SK-N-SH (cell line): ENCODE measurements around the gene CELSR2. TPM values are rescaled to one million over a fixed set of nuclear protein-coding genes. Genes with fewer than 3 reads are reported as not detected.

ENCODE experiments used
- CTCF ChIA-PET: fragments of 300-600, 350-600 bp; formaldehyde crosslinking; extraction: SDS; loops from one replicate; lab custom pipeline; 2021; lab: Yijun Ruan, JAX
- POLR2A ChIA-PET: fragments of 350-600 bp; sonication (Branson Sonifier 250); formaldehyde crosslinking; extraction: SDS; loops from one replicate; lab custom pipeline; 2020; ENCODE audit warnings: antibody characterized with exemption, inconsistent platforms; lab: Yijun Ruan, JAX
- DNase-seq: peaks from one replicate; pipeline ENCODE4 v3.0.0; 2012
- H2AFZ ChIP-seq: fragments of 200-600 bp; sonication (generic); 2 replicates; pipeline ENCODE4 v1.8.1; 2016; ENCODE audit warnings: antibody characterized with exemption, mild to moderate bottlenecking, low read depth
- H3F3A ChIP-seq: fragments of 200-600 bp; sonication (generic); replicated peaks from 2 replicates; pipeline ENCODE3; 2016; ENCODE audit warnings: antibody characterized with exemption, mild to moderate bottlenecking; ENCODE audit not compliant: insufficient read depth
- H3K27ac ChIP-seq, 2 experiments: fragments of 200-500 bp in 1 of 2; fragments of 200-600 bp in 1 of 2; sonication (Bioruptor generic) in 1 of 2; sonication (generic), shearing (Covaris generic) in 1 of 2; 2 replicates each; pipeline versions ENCODE4 v1.5.1 to v1.6.1; 2014 to 2016; ENCODE audit warnings: low read depth in 2 of 2, inconsistent platforms in 1 of 2, low read length in 1 of 2, mild to moderate bottlenecking in 1 of 2, mixed read lengths in 1 of 2
- H3K27me3 ChIP-seq: fragments of 200-600 bp; sonication (generic), shearing (Covaris generic); 2 replicates; pipeline ENCODE4 v1.6.1; 2016; ENCODE audit warnings: mixed run types; ENCODE audit not compliant: insufficient read depth
- H3K36me3 ChIP-seq, 2 experiments: fragments of 200-500 bp in 1 of 2; fragments of 200-600 bp in 1 of 2; sonication (Bioruptor generic) in 1 of 2; sonication (generic) in 1 of 2; replicated peaks in 1 of 2; 2 replicates each; pipeline versions ENCODE3 to v1.5.1; 2014 to 2016; ENCODE audit warnings: low read length in 1 of 2, mild to moderate bottlenecking in 1 of 2; ENCODE audit not compliant: insufficient read depth in 2 of 2, control insufficient read depth in 1 of 2
- H3K4me1 ChIP-seq, 2 experiments: fragments of 200-500 bp in 1 of 2; fragments of 200-600 bp in 1 of 2; sonication (Bioruptor generic) in 1 of 2; sonication (generic), shearing (Covaris generic) in 1 of 2; 2 replicates each; pipeline versions ENCODE4 v1.5.1 to v1.6.1; 2014 to 2016; ENCODE audit warnings: low read depth in 1 of 2, low read length in 1 of 2, mixed run types in 1 of 2; ENCODE audit not compliant: insufficient read depth in 2 of 2, control insufficient read depth in 1 of 2
- H3K4me2 ChIP-seq: fragments of 200-600 bp; sonication (generic), shearing (Covaris generic); 2 replicates; pipeline ENCODE4 v1.6.1; 2017; ENCODE audit warnings: mixed run types
- H3K4me3 ChIP-seq, 2 experiments: fragments of 200-500 bp in 1 of 2; fragments of 200-600 bp in 1 of 2; sonication (Bioruptor generic) in 1 of 2; sonication (generic), shearing (Covaris generic) in 1 of 2; 2 replicates each; pipeline versions ENCODE4 v1.5.1 to v1.8.1; 2014 to 2016; ENCODE audit warnings: low read depth in 2 of 2, inconsistent platforms in 1 of 2, low read length in 1 of 2, mild to moderate bottlenecking in 1 of 2, mixed read lengths in 1 of 2, moderate library complexity in 1 of 2
- H3K79me2 ChIP-seq: fragments of 200-600 bp; sonication (generic); 2 replicates; pipeline ENCODE4 v1.8.1; 2017; ENCODE audit warnings: mild to moderate bottlenecking; ENCODE audit not compliant: insufficient read depth
- H3K9ac ChIP-seq: fragments of 200-600 bp; sonication (generic); 2 replicates; pipeline ENCODE4 v1.6.1; 2017; ENCODE audit warnings: mixed run types
- H3K9me2 ChIP-seq: fragments of 200-600 bp; sonication (generic); 2 replicates; pipeline ENCODE4 v1.6.1; 2017; ENCODE audit warnings: mixed run types
- H3K9me3 ChIP-seq: fragments of 200-600 bp; sonication (generic); 2 replicates; pipeline ENCODE4 v1.6.1; 2017; ENCODE audit warnings: mixed run types, mild to moderate bottlenecking, moderate library complexity
- H4K20me1 ChIP-seq: fragments of 200-600 bp; sonication (generic); 2 replicates; pipeline ENCODE4 v1.6.1; 2017; ENCODE audit warnings: mild to moderate bottlenecking, mixed run types; ENCODE audit not compliant: insufficient read depth
- ELF1 ChIP-seq: IDR thresholded peaks from 2 replicates; pipeline ENCODE4 v1.4.0; 2012
- EP300 ChIP-seq, 2 experiments: IDR thresholded peaks; 2 replicates each; pipeline versions ENCODE4 v1.4.0 to v1.6.1; 2012; ENCODE audit warnings: borderline replicate concordance in 1 of 2, low read depth in 1 of 2, low read length in 1 of 2
- FOSL2 ChIP-seq: IDR thresholded peaks from 2 replicates; pipeline ENCODE4 v1.4.0; 2012; ENCODE audit warnings: low read depth, mild to moderate bottlenecking, moderate library complexity, borderline replicate concordance
- GATA2 ChIP-seq: sonication (generic); formaldehyde crosslinking; IDR thresholded peaks from 2 replicates; pipeline ENCODE4 v1.5.0; 2020; ENCODE audit warnings: mild to moderate bottlenecking, missing genetic modification reagents
- JUND ChIP-seq: IDR thresholded peaks from 2 replicates; pipeline ENCODE4 v1.4.0; 2012
- MXI1 ChIP-seq: IDR thresholded peaks from 2 replicates; pipeline ENCODE4 v1.6.1; 2012; ENCODE audit warnings: mild to moderate bottlenecking, low read depth, low read length, improper control_type of control experiment
- POLR2AphosphoS5 ChIP-seq: IDR thresholded peaks from 2 replicates; pipeline ENCODE4 v1.6.1; 2012; ENCODE audit warnings: low read depth, low read length
- RAD21 ChIP-seq: IDR thresholded peaks from 2 replicates; pipeline ENCODE4 v1.6.1; 2012; ENCODE audit warnings: mild to moderate bottlenecking, low read length
- RCOR1 ChIP-seq: fragments of 150-350 bp; IDR thresholded peaks from 2 replicates; pipeline ENCODE4 v1.6.1; 2017; ENCODE audit warnings: antibody characterized with exemption, low read length
- RFX5 ChIP-seq: IDR thresholded peaks from 2 replicates; pipeline ENCODE4 v1.6.1; 2012; ENCODE audit warnings: mild to moderate bottlenecking, improper control_type of control experiment, low read length
- RXRA ChIP-seq: IDR thresholded peaks from 2 replicates; pipeline ENCODE4 v1.4.0; 2012; ENCODE audit warnings: low read depth, mild to moderate bottlenecking, borderline replicate concordance
- SIN3A ChIP-seq: IDR thresholded peaks from 2 replicates; pipeline ENCODE4 v1.6.1; 2012; ENCODE audit warnings: low read depth, mild to moderate bottlenecking, low read length, moderate library complexity, borderline replicate concordance
- USF2 ChIP-seq: fragments of 150-350 bp; IDR thresholded peaks from 2 replicates; pipeline ENCODE4 v1.6.1; 2017; ENCODE audit warnings: antibody characterized with exemption, low read length, low read depth, borderline replicate concordance
- YY1 ChIP-seq: IDR thresholded peaks from 2 replicates; pipeline ENCODE4 v1.4.0; 2012; ENCODE audit warnings: low read depth, mild to moderate bottlenecking
- ZBTB33 ChIP-seq: IDR thresholded peaks from 2 replicates; pipeline ENCODE4 v1.4.0; 2012; ENCODE audit warnings: low read depth, borderline replicate concordance
- WGBS: methylation state at CpG from one replicate; pipeline ENCODE4 v1.1.6; 2017; ENCODE audit warnings: low lambda C conversion rate; 5-methylcytosine and 5-hydroxymethylcytosine counted together
- polyA plus RNA-seq, 3 experiments: library from polyadenylated mRNA; depleted of rRNA; stranded (reverse); fragments of >200 nt; gene quantifications; 2 replicates each; pipeline ENCODE4 v1.2.3, GENCODE V29; 2012
- TF ChIP-seq, protein P1 (sequence below): fragments of 200-600 bp; sonication (generic); IDR thresholded peaks from 2 replicates; pipeline ENCODE4 v1.6.1; 2017; ENCODE audit warnings: antibody characterized with exemption, mild to moderate bottlenecking, moderate library complexity
- TF ChIP-seq, protein P2 (sequence below): IDR thresholded peaks from 2 replicates; pipeline ENCODE4 v1.6.1; 2012; ENCODE audit warnings: mild to moderate bottlenecking, low read depth, low read length, moderate library complexity

CELSR2 gene
- polyA plus RNA-seq, 1 of the 3 experiments (the other 2 are of a cell fraction): 3.5 TPM

- Histone ChIP-seq H3K36me3 (peaks cover 68 to 70% of the 10 kb centered on the region in 2 experiments), H3K27ac (no peak overlapping the region), H3K9ac (no peak overlapping the region), H3K4me3 (no peak overlapping the region), H3K4me1 (no peaks in the 10 kb centered on the region), H3K9me2 (no peaks in the 10 kb centered on the region), H3K9me3 (no peaks in the 10 kb centered on the region), H4K20me1 (peaks cover 3% of the 10 kb centered on the region), H2AFZ (no peak overlapping the region), H3K4me2 (no peak overlapping the region), H3K27me3 (no peaks in the 10 kb centered on the region), H3K79me2 (peaks cover 26% of the 10 kb centered on the region), H3F3A (peaks cover 8% of the 10 kb centered on the region)
- WGBS: 81% methylated on average over 3 of the region's 3 CpGs
- POLR2A ChIA-PET: no interaction called here
- no peak for DNase-seq
- CTCF ChIA-PET: interaction anchor here (0.7 to 2.3 kb wide), 3 partner anchors 9 to 45 kb away, joined by 4 to 10 read pairs (median 7); no protein-coding TSS in a partner anchor
- no peak for TF ChIP-seq RFX5
- TF ChIP-seq SIN3A: no peak
- TF ChIP-seq USF2: no peak
- TF ChIP-seq RCOR1: no peak
- TF ChIP-seq RXRA: no peak
- TF ChIP-seq ZBTB33: no peak
- TF ChIP-seq GATA2 (CRISPR knock-in tag): no peak
- no peak for TF ChIP-seq MXI1
- no peak for TF ChIP-seq RAD21
- no peak for TF ChIP-seq POLR2AphosphoS5
- TF ChIP-seq, protein P1, sequence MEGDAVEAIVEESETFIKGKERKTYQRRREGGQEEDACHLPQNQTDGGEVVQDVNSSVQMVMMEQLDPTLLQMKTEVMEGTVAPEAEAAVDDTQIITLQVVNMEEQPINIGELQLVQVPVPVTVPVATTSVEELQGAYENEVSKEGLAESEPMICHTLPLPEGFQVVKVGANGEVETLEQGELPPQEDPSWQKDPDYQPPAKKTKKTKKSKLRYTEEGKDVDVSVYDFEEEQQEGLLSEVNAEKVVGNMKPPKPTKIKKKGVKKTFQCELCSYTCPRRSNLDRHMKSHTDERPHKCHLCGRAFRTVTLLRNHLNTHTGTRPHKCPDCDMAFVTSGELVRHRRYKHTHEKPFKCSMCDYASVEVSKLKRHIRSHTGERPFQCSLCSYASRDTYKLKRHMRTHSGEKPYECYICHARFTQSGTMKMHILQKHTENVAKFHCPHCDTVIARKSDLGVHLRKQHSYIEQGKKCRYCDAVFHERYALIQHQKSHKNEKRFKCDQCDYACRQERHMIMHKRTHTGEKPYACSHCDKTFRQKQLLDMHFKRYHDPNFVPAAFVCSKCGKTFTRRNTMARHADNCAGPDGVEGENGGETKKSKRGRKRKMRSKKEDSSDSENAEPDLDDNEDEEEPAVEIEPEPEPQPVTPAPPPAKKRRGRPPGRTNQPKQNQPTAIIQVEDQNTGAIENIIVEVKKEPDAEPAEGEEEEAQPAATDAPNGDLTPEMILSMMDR: no peak
- no peak for TF ChIP-seq JUND
- TF ChIP-seq FOSL2: no peak
- no peak for TF ChIP-seq YY1
- no peak for TF ChIP-seq EP300 (IDR thresholded peaks at IDR 0.05; ENCODE audit: borderline replicate concordance in 1 of 2, low read depth in 1 of 2, low read length in 1 of 2)
- TF ChIP-seq, protein P2, sequence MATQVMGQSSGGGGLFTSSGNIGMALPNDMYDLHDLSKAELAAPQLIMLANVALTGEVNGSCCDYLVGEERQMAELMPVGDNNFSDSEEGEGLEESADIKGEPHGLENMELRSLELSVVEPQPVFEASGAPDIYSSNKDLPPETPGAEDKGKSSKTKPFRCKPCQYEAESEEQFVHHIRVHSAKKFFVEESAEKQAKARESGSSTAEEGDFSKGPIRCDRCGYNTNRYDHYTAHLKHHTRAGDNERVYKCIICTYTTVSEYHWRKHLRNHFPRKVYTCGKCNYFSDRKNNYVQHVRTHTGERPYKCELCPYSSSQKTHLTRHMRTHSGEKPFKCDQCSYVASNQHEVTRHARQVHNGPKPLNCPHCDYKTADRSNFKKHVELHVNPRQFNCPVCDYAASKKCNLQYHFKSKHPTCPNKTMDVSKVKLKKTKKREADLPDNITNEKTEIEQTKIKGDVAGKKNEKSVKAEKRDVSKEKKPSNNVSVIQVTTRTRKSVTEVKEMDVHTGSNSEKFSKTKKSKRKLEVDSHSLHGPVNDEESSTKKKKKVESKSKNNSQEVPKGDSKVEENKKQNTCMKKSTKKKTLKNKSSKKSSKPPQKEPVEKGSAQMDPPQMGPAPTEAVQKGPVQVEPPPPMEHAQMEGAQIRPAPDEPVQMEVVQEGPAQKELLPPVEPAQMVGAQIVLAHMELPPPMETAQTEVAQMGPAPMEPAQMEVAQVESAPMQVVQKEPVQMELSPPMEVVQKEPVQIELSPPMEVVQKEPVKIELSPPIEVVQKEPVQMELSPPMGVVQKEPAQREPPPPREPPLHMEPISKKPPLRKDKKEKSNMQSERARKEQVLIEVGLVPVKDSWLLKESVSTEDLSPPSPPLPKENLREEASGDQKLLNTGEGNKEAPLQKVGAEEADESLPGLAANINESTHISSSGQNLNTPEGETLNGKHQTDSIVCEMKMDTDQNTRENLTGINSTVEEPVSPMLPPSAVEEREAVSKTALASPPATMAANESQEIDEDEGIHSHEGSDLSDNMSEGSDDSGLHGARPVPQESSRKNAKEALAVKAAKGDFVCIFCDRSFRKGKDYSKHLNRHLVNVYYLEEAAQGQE: no peak
- TF ChIP-seq ELF1: no peak
Measured at GRCh38 chr1:109231066-109231465, 18.3 kb upstream of the CELSR2 start.
